HG02610 (cell line): ENCODE results near the gene ABHD12.
"Not testable (repeated sequence)": the region's sequence is repeated elsewhere in the genome, so short reads cannot be mapped to it uniquely, and the experiment has no call there.

Experiments used
- ATAC-seq: cut with Tn5 transposase; IDR thresholded peaks from one replicate; pipeline ENCODE4 v1.9.1; 2021; ENCODE audit warnings: mild to moderate bottlenecking, moderate library complexity; ENCODE audit not compliant: unreplicated experiment

ABHD12 gene

DNA sequence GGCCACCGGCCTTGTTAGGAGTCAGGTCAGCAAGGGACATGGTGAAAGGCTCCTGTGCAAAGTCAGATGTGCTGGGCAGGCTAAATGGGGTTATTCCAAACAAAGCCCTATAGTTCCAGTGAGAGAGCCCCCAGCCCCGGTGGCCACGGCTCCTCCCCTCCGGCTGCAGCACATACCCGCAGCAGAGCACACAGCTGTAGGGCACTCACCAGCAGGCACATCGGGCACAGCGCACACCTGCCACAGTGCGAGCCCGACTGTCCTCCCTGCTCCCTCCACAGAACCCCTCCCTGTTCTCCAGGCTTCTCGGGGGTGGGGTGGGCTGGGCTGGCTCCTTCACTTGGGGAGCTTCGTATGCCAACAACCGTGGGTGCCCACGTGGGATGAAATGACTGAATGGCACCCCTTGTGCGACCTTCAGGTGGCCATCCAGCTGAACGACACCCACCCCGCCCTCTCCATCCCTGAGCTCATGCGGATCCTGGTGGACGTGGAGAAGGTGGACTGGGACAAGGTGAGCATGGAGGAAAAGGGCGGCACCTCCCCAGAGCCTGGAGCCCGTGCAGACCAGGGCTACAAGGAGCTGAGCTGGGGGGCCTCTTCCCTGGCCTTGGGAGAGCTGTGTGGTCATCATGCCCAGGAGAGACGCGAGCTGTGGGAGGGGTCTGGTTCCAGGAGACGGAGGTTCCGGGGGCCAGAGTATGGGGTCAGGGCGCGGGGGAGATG is 111.8 kb downstream of the ABHD12 start:
- no peak for ATAC-seq

DNA sequence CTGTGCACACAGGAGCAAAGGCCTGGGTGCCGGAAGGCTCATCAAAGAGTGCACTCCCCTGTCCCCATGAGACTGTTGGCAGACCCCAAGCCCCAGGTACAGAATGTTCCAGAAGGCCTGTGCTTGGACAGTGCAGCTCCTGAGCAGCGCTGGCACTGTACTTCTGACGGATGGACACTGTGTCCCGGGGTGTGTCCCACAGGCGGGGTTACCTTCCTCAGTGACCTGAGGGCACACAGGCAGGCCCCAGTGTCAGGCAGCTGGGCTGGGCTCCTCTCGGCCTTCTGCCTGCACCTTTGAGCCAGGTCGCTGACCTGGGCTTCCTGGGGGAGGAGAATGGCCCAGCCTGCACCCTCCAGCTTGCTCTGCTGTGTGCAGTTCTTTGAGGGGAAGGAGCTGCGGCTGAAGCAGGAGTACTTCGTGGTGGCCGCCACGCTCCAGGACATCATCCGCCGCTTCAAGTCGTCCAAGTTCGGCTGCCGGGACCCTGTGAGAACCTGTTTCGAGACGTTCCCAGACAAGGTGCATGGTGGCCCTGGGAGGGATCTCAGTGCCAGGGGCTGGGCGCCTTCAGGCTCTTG is 112.6 kb downstream of the ABHD12 start:
- no peak for ATAC-seq

DNA sequence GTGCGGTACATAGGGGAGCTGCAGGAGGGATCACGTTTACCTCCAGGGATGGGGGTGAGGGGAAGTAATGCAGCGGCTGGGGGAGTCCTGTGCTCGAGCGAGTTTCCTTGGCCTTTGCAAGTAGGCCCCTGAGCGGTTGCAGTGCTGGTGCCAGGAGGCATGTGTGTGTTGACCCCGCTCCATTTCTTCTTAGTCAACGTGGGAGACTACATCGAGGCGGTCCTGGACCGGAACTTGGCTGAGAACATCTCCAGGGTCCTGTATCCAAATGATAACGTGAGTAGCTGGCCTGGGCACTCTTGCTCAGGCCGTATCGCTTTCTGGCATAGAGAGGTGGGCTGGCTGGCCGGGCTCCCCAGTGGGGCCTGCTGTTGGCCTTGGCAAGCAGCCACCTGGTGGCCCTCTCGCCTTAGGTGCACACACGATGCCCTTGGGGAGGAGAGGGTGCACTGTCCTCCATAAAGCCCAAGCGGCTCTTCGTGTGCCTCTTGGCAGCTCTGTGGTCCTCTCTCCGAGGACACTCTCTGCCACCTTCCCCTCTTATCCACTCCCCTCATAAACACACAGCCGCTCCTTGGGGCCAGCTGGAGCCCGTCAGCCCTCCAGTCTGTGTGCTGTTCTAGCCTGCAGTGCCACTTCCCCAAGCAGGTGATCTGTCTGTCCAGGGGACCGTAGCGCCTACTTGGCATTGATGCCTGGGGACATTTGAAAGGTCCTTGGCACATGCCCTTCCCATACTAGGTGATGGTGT is 113.4 kb downstream of the ABHD12 start:
- no peak for ATAC-seq

DNA sequence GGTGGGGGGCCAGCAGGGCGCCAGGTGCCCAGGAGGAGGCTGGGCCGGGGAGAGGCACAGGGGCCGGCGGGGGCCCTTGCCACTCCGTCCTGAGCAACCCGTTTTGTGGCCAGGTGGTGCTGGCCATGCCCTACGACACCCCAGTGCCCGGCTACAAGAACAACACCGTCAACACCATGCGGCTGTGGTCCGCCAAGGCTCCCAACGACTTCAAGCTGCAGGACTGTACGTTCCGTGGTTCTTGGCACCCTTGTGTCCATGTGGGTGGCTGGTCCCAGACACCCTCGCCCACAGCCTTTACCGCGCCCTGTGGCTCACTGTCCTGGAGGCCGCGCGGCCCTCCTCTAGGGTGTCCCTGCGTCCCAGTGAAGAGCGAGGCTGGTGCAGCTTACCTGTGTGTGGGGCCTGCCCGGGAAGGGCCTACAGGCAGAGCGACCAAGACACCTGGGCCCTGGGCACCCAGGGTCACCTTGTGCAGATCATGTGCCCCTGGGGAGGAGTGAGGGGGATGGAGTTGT is 114.0 kb downstream of the ABHD12 start:
- ATAC-seq, result no peak

DNA sequence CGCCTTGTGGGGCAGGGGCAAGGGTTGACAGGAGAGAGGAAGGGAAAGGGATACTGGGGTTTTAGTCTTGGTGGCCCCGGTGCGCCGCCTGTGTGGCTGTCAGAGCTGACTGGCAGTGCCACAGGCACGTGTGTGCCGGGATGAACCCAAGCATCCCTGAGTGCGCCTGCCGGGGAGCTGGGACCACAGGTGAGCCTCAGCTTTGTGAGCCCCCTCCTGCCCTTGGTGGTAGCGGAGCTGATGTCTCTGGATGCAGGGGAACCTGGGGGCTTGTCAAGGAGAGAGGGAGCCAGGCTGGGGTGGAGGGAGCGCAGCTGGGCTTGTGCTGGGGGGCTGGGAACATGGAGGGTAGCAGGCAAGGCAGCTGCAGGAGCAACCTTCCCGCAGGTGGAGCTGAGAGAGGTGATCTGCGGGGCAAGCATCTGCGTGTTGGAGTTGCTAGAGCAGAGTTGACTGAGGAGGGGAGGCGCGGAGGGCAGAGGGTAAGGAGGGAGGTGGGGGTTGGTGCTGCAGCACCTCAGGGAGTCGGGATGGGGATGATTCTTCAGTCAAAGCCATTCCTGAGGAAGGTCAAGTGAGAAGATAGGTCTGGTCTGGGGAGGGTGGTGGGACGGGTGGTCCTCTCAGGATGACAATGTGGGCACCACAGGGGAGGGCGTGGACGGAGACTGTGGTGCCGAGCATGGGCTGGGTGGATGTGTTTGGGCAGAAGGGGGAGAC is 114.7 kb downstream of the ABHD12 start:
- no peak for ATAC-seq

DNA sequence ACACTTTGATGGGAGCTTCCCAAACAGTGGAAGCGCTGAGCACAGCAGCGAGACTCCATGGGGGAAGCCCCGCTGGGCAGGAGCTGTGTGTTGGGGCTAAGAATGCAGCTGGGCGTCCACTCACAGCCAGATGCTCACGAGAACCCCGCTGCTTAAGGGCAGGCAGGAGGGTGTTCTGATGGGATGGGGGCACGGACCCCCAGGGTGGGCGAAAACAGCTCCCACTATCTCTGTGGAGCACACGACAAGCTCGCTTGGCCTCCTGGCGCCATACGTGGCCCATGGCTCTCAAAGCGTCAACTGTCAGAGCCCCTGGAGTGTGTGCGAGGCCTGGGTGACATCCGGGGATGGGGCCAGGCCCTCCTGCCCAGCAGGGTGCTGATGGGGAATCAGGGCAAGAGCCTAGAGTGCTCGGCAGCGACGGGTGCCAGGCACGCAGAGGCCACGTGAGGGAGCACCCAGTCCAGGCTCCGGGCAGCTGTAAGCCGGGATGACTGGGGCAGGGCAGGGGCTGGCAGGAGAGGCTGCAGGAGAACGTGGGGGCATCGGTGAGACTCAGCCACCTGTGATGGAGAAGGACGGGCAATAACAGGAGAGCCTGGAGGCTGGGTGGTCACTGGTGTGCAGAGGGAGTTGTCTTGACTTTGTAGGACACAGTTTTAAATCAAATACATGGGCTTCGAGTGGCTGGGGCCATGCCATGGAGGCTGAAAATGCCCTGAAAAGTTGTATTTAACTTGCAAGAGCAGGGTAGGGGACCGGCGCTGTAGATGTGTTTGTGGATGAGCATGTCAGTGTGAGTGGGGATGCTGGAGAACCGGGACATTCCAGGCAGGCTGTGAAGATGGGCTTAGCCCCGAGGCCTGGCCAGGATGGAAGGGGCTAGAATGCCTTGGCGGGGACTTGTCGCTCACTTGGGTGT is 115.5 kb downstream of the ABHD12 start:
- no peak for ATAC-seq

DNA sequence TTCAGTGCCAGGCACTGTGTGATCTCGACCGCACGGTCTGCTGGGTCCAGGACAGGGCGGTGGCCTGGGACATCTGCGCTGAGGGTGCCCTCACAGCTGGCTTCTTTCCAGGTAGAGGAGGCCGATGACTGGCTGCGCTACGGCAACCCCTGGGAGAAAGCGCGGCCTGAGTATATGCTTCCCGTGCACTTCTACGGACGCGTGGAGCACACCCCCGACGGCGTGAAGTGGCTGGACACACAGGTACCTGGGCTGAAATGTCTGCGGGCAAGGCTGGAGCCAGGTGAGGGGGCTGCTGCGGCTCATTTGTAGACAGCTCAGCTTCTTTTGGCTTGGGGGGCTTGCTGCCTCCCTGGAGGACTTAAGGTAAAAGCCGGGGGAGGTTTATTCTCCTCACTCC is 116.2 kb downstream of the ABHD12 start:
- no peak for ATAC-seq

DNA sequence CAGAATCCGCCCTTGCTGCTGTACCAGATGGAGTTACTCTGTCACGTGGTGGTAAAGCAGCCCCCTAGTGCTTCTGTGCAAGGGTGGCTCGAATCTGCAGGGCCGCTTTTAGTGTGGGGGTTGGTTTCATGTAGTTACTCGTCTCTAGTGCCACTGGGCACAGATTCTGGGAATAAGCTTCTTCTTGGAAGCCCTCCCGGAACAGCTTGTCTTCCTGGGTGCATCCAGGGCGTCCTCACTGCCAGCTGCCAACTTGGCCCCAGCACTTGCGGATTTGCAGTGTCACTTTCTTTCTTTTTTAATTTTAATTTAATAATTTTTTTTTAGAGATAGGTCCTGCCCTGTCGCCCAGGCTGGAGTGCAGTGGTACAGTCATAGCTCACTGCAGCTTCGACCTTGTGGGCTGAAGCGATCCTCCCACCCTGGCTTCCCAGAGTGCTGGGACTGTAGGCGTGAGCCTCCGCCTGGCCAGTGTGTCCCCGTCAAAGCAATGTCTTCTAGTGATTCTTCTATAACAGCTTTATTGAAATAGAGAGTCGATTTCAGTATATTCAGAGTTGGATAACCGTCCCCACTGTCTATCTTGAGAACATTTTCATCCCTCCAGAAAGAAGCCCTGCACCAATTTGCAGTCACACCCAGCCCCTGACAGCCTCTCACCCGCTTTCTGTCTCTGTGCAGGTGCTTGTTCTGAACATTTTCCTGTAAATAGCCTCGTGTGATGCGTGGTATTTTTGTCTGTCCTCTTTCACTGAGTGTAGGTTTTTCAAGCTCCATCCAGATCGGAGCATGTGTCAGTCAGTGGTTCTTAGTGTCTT is 116.9 kb downstream of the ABHD12 start:
- no peak for ATAC-seq

DNA sequence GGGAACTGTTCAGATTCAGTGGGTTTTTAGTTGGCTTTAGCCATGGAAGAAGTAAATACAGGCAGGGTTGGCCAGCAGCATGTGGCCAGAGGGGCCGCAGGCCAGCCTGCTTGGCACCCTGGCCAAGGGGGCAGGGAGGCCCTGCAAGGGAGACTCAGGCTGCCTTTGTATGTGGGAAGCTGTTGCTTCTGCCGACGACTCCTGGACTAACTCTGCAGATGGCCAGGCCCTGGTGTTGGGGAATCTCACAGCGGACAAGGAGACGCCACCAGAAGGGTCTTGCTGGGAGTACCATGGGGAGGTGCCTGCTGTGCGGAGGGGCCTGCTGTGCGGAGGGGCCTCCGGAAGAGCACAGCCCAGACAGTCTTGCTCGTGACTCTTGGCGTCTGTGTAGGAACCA is 117.6 kb downstream of the ABHD12 start:
- ATAC-seq, result no peak

DNA sequence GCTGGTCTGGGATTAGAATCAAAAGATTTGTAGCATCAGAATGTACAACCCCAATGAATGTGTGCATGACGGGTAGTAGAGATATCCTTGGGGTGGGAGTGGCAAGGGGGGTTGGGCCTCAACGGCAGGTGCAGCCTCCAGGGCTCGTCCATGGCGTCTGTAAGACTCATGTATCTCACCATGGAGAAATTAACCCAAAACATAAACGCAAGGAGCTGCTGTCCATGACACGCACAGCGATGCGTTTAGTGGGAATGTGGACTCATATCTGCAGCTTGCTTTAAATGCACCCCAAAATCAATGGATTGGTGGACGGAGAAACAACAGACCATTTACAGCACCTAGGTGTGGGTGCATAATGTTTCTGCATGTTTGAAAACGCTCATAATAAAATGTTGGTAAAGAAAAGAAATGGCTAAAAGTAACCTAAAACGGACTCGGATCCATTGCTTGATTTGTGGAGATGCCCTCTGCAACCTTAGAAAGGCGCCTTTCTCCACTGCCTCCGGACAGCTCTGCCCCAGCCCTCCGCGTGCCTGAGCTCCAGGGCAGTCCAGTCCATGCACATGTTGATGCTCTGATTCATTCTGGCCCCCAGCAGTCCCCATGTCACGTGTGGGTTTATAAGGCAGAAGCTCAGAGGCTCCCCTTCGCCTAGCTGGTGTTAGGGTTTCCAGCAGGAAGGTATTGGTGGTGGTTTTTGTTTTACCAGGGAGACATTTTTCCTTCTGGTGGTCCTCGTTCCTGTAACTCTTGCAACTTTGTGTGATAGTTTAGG is 118.2 kb downstream of the ABHD12 start:
- ATAC-seq, result no peak

DNA sequence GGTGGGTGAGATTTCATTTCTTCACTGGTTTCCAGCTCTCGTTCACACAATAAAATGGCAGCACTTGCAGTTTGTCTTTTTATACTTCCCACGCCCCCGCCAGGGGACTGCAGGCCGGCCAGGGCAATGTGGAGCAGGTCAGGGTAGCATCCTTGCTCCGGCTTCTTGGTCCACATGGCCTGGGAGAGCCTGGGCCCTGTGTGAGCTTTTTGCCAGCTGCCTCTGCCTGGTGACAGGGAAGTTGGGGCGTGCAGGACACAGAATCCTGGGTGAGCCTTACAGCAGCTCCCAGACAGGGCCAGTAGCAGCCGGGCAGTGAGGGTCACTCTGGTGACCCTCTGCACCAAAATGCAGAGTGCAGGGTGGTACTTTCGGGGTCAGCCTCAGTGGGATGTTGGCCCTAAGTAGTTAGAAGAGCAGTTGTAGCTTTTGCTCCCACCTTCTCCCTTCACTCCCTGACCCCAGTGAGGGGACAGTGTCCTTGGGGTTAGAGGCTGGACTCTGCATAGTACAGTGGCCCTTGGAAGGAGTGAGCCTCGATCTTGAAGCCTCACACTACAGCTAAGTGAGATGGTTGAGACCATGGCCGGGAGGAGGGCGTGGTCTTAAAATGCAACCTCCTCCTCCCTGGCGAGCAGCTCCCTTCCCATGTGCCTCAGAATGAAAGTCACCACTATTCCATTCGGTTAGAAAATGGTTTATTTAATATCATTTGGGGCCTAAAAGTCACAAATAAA is 119.0 kb downstream of the ABHD12 start:
- ATAC-seq, result no peak

DNA sequence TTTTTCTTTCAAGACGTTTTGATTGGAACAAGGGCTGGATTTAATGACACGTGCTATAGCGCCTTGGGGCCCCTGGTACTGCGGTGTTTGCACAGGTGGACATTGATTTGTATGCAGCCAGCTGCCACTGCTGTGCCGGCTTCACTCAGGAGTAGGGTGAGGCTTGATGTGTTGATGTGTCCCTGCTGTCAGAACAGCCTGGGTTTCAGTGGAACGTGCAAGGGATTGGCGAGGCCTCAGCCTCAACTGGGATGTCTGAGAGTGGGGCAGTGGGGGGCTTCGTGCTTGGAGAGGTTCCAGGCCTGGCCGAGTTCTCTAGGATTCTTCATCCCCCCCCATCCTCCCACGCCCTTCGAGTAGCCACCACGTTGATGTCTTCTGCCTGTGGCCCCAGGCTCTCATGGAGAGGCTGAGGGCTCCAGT is 119.8 kb downstream of the ABHD12 start:
- ATAC-seq, result no peak

DNA sequence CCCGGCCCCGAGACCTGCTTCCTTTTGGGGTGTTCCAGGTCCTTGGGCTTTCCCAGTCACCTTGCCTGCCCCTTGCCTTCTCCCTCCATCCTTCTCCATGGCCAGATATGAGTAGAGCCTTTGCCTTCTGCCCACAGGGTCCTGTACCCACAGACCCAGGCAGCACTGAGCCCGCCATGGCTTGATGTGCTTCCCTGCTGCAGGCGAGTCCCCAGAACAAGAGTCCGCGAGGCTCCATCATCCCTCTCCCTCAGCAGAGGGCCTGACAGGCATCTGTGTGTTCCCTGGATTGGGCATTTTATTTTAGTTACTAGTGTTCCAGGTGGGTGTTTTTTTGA is 120.8 kb downstream of the ABHD12 start:
- ATAC-seq, result no peak

DNA sequence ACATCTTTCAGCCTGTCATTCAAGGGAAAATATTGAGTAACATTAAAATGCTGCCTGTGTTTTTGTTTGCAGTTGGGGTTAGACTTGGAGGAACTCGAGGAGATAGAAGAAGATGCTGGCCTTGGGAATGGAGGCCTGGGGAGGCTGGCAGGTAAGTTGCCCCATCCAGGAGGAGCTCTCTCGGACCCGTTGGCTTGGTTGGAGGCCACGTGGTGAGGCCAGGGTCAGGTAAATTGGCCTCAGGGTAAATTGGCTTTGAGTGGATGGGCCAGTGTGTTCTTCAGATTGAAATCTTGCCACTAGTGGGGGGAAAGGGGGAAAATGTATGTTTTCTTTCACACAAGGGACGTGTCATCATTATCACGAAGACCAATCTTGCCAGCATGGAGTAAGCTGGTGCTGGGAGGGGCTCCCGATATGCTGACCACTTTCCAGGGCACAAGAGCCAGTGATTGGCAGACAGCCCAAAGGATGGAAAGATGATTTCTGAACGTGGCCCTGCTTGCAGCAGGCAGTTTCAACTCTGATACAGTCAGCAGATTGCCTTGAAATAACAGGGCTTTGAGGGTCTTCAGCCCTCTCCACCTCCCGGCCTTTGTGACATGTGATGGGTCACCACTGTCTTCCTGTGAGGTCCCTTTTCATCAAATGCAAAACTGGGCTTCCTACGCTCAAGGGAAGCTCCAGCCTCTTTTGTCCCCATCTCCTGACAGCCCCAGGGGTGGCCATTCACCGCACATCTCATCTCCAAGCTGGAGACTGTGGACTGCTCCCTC is 121.4 kb downstream of the ABHD12 start:
- ATAC-seq, result no peak

DNA sequence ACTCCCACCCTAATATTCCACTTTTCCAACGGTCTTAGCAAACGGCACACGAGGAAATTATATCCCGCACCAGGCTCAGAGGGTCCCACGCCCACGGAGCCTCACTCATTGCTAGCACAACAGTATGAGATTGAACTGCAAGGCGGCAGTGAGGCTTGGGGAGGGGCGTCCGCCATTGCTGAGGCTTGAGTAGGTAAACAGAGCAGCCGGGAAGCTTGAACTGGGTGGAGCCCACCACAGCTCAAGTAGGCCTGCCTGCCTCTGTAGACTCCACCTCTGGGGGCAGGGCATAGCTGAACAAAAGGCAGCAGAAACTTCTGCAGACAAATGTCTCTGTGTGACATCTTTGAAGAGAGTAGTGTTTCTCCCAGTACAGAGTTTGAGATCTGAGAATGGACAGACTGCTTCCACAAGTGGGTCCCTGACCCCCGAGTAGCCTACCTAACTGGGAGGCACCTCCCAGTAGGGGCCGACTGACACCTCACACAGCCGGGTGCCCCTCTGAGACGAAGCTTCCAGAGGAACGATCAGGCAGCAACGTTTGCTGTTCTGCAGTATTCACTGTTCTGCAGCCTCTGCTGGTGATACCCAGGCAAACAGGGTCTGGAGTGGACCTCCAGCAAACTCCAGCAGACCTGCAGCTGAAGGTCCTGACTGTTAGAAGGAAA is 129.7 kb downstream of the ABHD12 start:
- ATAC-seq, result not testable (repeated sequence)

DNA sequence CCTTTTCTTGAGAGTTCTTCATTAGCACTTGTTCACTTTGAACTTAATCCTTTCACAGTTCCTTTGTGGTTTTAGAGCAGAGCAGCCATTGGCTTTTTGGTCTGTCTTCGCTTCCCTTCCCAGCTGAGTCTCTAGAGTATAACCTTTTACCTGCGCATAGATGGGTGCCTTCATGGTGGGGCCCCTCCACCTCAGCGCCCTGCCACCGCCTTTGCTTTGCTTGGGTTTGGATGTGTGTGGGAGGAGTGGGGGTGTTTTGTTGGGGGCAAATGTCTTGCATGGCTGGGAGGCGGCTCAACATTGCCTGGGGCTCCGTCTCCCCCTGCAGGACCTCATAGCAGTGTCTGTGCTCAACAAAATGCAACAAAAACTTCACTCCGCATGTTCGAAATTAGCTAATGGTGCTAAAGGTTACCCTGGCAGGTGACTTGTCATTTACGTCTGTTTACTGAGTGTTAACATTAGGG is 130.8 kb downstream of the ABHD12 start:
- ATAC-seq, result no peak

DNA sequence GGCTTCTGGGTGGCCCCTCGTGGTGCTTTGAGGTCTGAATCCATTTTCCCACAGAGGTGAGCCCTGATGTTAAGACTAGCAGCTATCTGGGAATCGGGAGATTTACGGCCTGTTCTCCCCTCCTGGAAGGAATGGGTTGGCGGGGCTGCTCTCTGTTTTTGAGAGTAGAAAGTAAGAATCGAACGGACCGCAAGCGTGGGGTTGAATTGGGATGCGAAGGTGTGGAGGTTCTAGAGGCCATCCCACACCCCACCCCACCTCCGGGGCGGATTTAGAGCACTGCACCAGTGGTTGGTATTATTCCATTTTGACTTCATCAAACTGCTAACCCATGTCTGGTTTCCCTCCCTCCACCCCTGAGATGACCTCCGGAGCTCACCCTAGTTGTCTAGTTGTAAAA is 131.3 kb downstream of the ABHD12 start:
- ATAC-seq, result no peak
